Neural cell (in vitro differentiated cells): ENCODE measurements around the gene GUCA2B. TPM values are rescaled to one million over a fixed set of nuclear protein-coding genes. Genes with fewer than 3 reads are reported as not detected.

ENCODE experiments used
- polyA plus RNA-seq: library from polyadenylated mRNA; depleted of rRNA; stranded (reverse); fragments of >200 nt; gene quantifications from 2 replicates; pipeline ENCODE4 v1.2.3, GENCODE V29; 2014

Gene GUCA2B
- polyA plus RNA-seq, 1 donor from 2014 or later, result not detected

Other genes starting within 250 kb of the GUCA2B start
- 1.9 and 2.6 TPM in 2 replicates for gene HIVEP3, start 234.5 kb upstream of the GUCA2B start, polyA plus RNA-seq
- gene GUCA2A, start 11.3 kb downstream of the GUCA2B start, polyA plus RNA-seq, result not detected in 2 replicates
- 36.0 and 36.3 TPM in 2 replicates for gene FOXJ3, start 181.8 kb downstream of the GUCA2B start, polyA plus RNA-seq
- gene RIMKLA, start 227.4 kb downstream of the GUCA2B start, polyA plus RNA-seq, result 35.4 and 37.5 TPM in 2 replicates